ENCODE results near the gene TM4SF4. TPM values are rescaled to one million over a fixed set of nuclear protein-coding genes. Genes with fewer than 3 reads are reported as not detected.

The TM4SF4 gene
- total and polyA plus RNA-seq, 2 of the 8 experiments (the other 6 are each of a cell fraction or from before 2014, with no cell fraction given), result not detected

- H4K20me1 ChIP-seq (replicated peaks in 1 of 2; ENCODE audit: control insufficient read depth in 1 of 2, insufficient read depth in 2 of 2, low read length in 2 of 2), result no peaks in the 10 kb centered on the region
- no peak overlapping the region for H2BK12ac ChIP-seq (ENCODE audit: low read depth, low read length)
- H2BK5ac ChIP-seq (ENCODE audit: low read depth, low read length), result no peak overlapping the region
- H2BK15ac ChIP-seq (ENCODE audit: low read length), result no peak overlapping the region
- H2AK5ac ChIP-seq (ENCODE audit: low read depth, low read length), result no peak overlapping the region
- H3K79me2 ChIP-seq (ENCODE audit: control insufficient read depth in 1 of 2, insufficient read depth in 2 of 2, low read length in 2 of 2), result no peaks in the 10 kb centered on the region
- ChIA-PET CTCF (ENCODE audit: partially characterized antibody) (interaction anchor here (1.8 kb wide), 1 partner anchor 10 kb away, joined by 6 read pairs; no protein-coding TSS in a partner anchor), POLR2A (ENCODE audit: partially characterized antibody) (interaction anchor here (1.0 kb wide), 1 partner anchor 9 kb away, joined by 5 read pairs; no protein-coding TSS in a partner anchor)
- 81% methylated on average over 10 of the region's 10 CpGs; no CpG with 5 or more reads in 1 of the 2 experiments for WGBS, 2 experiments (ENCODE audit: extremely low coverage in 1 of 2, insufficient coverage in 1 of 2, insufficient read length in 1 of 2, insufficient replicate concordance in 2 of 2, low coverage in 1 of 2, low lambda C conversion rate in 2 of 2, missing lambda C conversion rate in 1 of 2)
- H3K56ac ChIP-seq (replicated peaks; ENCODE audit: insufficient read length, low read depth, low read length), result no peak overlapping the region
- no peaks in the 10 kb centered on the region for H3K23me2 ChIP-seq (ENCODE audit: low read depth, low read length)
- H3K14ac ChIP-seq (ENCODE audit: insufficient read length), result no peak overlapping the region
- no peak overlapping the region for H3K9ac ChIP-seq (replicated peaks in 1 of 4; ENCODE audit: extremely low read depth in 1 of 4, low read depth in 3 of 4, low read length in 3 of 4)
- H4K8ac ChIP-seq (ENCODE audit: extremely low read depth, insufficient read depth, low read length), result no peak overlapping the region
- no peak overlapping the region for H2AFZ ChIP-seq (ENCODE audit: low read length)
- FAIRE-seq, result no peak
- H4K91ac ChIP-seq (replicated peaks; ENCODE audit: insufficient read length, low read length), result no peak overlapping the region
- H3K36me3 ChIP-seq (ENCODE audit: control insufficient read depth in 2 of 4, insufficient read depth in 4 of 4, low read length in 3 of 4), result no peaks in the 10 kb centered on the region
- TF ChIP-seq JUN (IDR thresholded peaks at IDR 0.05; ENCODE audit: low read depth, low read length), result no peak
- H3K79me1 ChIP-seq (ENCODE audit: low read depth, low read length), result no peaks in the 10 kb centered on the region
- no peak overlapping the region for H3K27ac ChIP-seq (ENCODE audit: low read depth, low read length)
- H3K9me3 ChIP-seq (ENCODE audit: insufficient read depth in 2 of 2, low read depth in 1 of 2, low read length in 1 of 2), result no peaks in the 10 kb centered on the region
- no peak for DNase-seq (ENCODE audit: low read depth in 1 of 2, low spot score in 2 of 2)
- H3K23ac ChIP-seq (ENCODE audit: insufficient read length), result no peak overlapping the region
- no peak overlapping the region for H3K4ac ChIP-seq (replicated peaks; ENCODE audit: insufficient read length, low read depth, low read length)
- no peaks in the 10 kb centered on the region for H3K27me3 ChIP-seq (replicated peaks in 1 of 4; ENCODE audit: control insufficient read depth in 3 of 4, extremely low read depth in 1 of 4, insufficient read depth in 3 of 4, low read length in 3 of 4)
- no peak overlapping the region for H3K4me3 ChIP-seq (ENCODE audit: extremely low read depth in 1 of 4, insufficient read depth in 2 of 4, low read depth in 3 of 4, low read length in 4 of 4)
- peaks cover 0 to 4% (median 0%) of the 10 kb centered on the region in 4 experiments; a peak in 3 of 7 replicates for H3K4me1 ChIP-seq (replicated peaks in 1 of 4; ENCODE audit: control insufficient read depth in 3 of 4, insufficient read depth in 4 of 4, low read length in 3 of 4)
- H3K18ac ChIP-seq (ENCODE audit: extremely low read depth, low read length), result 0 out of 2 replicates have a peak overlapping the region, but pooled peaks have one; percentile 15
- no peak overlapping the region for H2BK20ac ChIP-seq (ENCODE audit: low read length)
- H3K4me2 ChIP-seq (ENCODE audit: insufficient read depth in 1 of 2, low read depth in 2 of 2, low read length in 2 of 2), result no peak overlapping the region
- no peak overlapping the region for H4K5ac ChIP-seq (ENCODE audit: insufficient read length, low read depth, low read length)
- H2BK120ac ChIP-seq (replicated peaks; ENCODE audit: low read depth, low read length), result no peak overlapping the region
Measured at GRCh38 chr3:149465351-149465883, 9.1 kb upstream of the TM4SF4 start.

Measured in H1 (cell line).